Neural crest cell (in vitro differentiated cells): ENCODE measurements around the gene PPP4R1. TPM values are rescaled to one million over a fixed set of nuclear protein-coding genes. Genes with fewer than 3 reads are reported as not detected.

Experiments used
- DNase-seq: peaks from one replicate; pipeline ENCODE4 v3.0.0; 2021; ENCODE audit warnings: low read depth, mixed read lengths, low spot score
- H3K27ac Mint-ChIP-seq: one replicate; pipeline ENCODE4 v1.8.0; 2021; ENCODE audit warnings: mild to moderate bottlenecking, mixed read lengths; ENCODE audit not compliant: unreplicated experiment
- H3K27me3 Mint-ChIP-seq: 2 replicates; pipeline ENCODE4 v1.8.0; 2021; ENCODE audit warnings: low read depth, mild to moderate bottlenecking, mixed read lengths
- H3K36me3 Mint-ChIP-seq: 2 replicates; pipeline ENCODE4 v1.8.0; 2021; ENCODE audit warnings: low read depth, mild to moderate bottlenecking, mixed read lengths
- H3K4me1 Mint-ChIP-seq: 2 replicates; pipeline ENCODE4 v1.8.0; 2021; ENCODE audit warnings: mixed read lengths
- H3K4me3 Mint-ChIP-seq: one replicate; pipeline ENCODE4 v1.8.0; 2021; ENCODE audit warnings: mild to moderate bottlenecking, mixed read lengths
- H3K9me3 Mint-ChIP-seq: 2 replicates; pipeline ENCODE4 v1.8.0; 2021; ENCODE audit warnings: mixed read lengths
- total RNA-seq: library from RNA; stranded (reverse); gene quantifications from 2 replicates; pipeline ENCODE4 v1.2.1, GENCODE V29; 2021
- TF ChIP-seq, protein P1 (sequence below): fragments of 200-600 bp; sonication (generic); conservative IDR thresholded peaks from 2 replicates; pipeline ENCODE4 v1.5.0; 2021; ENCODE audit warnings: antibody characterized with exemption, mild to moderate bottlenecking

Gene PPP4R1
- total RNA-seq, 1 donor from 2014 or later, result 138 TPM

GRCh38 chr18:9577361-9577760 is 37.0 kb downstream of the PPP4R1 start:
- peaks cover 4% of the 10 kb centered on the region for H3K9me3 Mint-ChIP-seq
- no peak overlapping the region for H3K4me3 Mint-ChIP-seq
- TF ChIP-seq, protein P1, sequence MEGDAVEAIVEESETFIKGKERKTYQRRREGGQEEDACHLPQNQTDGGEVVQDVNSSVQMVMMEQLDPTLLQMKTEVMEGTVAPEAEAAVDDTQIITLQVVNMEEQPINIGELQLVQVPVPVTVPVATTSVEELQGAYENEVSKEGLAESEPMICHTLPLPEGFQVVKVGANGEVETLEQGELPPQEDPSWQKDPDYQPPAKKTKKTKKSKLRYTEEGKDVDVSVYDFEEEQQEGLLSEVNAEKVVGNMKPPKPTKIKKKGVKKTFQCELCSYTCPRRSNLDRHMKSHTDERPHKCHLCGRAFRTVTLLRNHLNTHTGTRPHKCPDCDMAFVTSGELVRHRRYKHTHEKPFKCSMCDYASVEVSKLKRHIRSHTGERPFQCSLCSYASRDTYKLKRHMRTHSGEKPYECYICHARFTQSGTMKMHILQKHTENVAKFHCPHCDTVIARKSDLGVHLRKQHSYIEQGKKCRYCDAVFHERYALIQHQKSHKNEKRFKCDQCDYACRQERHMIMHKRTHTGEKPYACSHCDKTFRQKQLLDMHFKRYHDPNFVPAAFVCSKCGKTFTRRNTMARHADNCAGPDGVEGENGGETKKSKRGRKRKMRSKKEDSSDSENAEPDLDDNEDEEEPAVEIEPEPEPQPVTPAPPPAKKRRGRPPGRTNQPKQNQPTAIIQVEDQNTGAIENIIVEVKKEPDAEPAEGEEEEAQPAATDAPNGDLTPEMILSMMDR, result no peak
- peaks cover 27% of the 10 kb centered on the region for H3K36me3 Mint-ChIP-seq
- H3K27me3 Mint-ChIP-seq, result no peaks in the 10 kb centered on the region
- peak overlapping the region; percentile 40 for H3K27ac Mint-ChIP-seq
- H3K4me1 Mint-ChIP-seq, result peaks cover 7% of the 10 kb centered on the region
- no peak for DNase-seq

DNA sequence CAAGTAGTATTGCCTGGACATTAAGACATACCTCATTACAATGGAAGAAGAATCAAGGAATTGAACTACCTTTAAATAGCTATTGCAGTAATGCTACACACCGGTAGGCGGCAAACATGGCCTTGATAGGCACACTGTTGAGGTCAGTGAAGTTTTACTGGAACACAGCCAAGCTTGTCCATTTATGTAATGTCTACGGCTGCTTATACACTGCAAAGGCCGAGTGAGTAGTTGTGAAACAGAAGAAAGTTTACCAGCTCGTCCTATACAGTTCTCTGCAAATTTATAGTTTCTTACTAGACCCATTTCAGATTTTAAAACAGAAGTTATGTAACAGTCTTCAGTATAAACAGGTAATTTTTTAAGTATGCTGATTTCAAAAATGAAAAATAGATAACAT is 38.8 kb downstream of the PPP4R1 start:
- peak; percentile 55 for DNase-seq
- H3K36me3 Mint-ChIP-seq, result peaks cover 15% of the 10 kb centered on the region
- peaks cover 7% of the 10 kb centered on the region for H3K4me1 Mint-ChIP-seq
- no peak overlapping the region for H3K27ac Mint-ChIP-seq
- H3K27me3 Mint-ChIP-seq, result no peaks in the 10 kb centered on the region
- H3K9me3 Mint-ChIP-seq, result no peaks in the 10 kb centered on the region
- TF ChIP-seq, protein P1, result peak; percentile 90
- H3K4me3 Mint-ChIP-seq, result no peak overlapping the region

DNA sequence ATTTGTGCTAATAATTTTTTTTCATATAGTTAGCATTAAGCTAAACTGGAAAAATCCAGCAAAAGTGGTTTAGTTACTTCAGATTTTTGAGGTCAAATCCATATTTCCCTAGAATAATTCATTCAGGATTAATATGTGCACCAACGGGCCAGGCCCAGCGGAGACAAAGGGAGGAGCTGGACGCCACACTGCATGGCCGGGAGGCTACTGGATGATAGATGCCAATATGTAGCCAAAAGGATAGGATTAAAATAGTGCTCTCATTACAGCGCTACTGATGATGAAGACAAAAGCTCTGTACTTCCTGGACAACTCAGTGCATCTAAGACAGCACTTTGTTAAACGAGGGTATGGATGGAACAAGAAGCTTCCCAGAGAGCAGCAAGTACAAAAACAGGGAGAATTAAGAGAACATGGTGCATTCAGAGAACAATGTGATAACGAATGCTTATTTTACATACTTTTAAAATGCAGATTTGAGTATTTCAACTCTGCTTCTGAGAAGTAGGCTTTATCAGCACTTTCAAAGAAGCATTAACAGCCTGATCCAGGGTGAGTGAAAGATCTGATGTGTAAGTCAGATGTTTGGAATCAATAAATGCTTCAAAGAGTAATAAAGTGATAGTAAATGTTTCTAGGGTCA is 39.8 kb downstream of the PPP4R1 start:
- peaks cover 7% of the 10 kb centered on the region for H3K4me1 Mint-ChIP-seq
- no peak overlapping the region for H3K4me3 Mint-ChIP-seq
- peaks cover 11% of the 10 kb centered on the region for H3K36me3 Mint-ChIP-seq
- no peak overlapping the region for H3K27ac Mint-ChIP-seq
- H3K9me3 Mint-ChIP-seq, result no peaks in the 10 kb centered on the region
- no peak for DNase-seq
- H3K27me3 Mint-ChIP-seq, result no peaks in the 10 kb centered on the region
- TF ChIP-seq, protein P1, result no peak

DNA sequence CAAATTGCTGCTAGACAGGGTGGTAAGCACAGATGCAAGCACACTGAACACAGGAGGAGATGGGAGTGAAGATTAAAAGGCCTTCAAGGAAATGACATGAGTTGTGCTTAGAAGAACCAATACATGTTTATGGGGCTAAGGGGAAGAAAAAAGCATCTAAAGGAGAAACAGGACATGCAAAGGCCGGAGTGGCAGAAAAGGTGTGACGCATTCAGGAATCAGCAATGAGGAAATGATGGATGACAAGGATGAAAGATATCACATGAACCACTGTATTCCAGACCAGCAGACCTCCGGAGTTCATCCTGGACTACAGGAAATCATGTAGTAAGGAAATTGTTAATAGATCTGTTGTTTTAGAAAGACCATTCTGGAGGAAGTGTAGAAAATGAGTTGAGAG is 42.8 kb downstream of the PPP4R1 start:
- H3K27ac Mint-ChIP-seq, result no peak overlapping the region
- peaks cover 7% of the 10 kb centered on the region for H3K4me1 Mint-ChIP-seq
- H3K27me3 Mint-ChIP-seq, result no peaks in the 10 kb centered on the region
- H3K4me3 Mint-ChIP-seq, result no peak overlapping the region
- TF ChIP-seq, protein P1, result no peak
- no peaks in the 10 kb centered on the region for H3K9me3 Mint-ChIP-seq
- DNase-seq, result no peak
- peaks cover 21% of the 10 kb centered on the region for H3K36me3 Mint-ChIP-seq

GRCh38 chr18:9570255-9570654 is 44.1 kb downstream of the PPP4R1 start:
- H3K27ac Mint-ChIP-seq, result no peak overlapping the region
- TF ChIP-seq, protein P1, result no peak
- H3K27me3 Mint-ChIP-seq, result no peaks in the 10 kb centered on the region
- no peaks in the 10 kb centered on the region for H3K9me3 Mint-ChIP-seq
- DNase-seq, result no peak
- H3K4me1 Mint-ChIP-seq, result peaks cover under 1% of the 10 kb centered on the region
- peaks cover 16% of the 10 kb centered on the region for H3K36me3 Mint-ChIP-seq
- no peak overlapping the region for H3K4me3 Mint-ChIP-seq
